C4-2B (cell line): Measurements from ENCODE around the gene RAPGEF4.

Source experiments
- ZFX ChIP-seq: fragments of 450-650 bp; IDR thresholded peaks from 2 replicates; pipeline ENCODE4 v1.6.1; 2017
- TF ChIP-seq, protein P1 (sequence below): fragments of 450-650 bp; conservative IDR thresholded peaks from 2 replicates; pipeline ENCODE4 v1.5.1; 2017; ENCODE audit warnings: mild to moderate bottlenecking

DNA sequence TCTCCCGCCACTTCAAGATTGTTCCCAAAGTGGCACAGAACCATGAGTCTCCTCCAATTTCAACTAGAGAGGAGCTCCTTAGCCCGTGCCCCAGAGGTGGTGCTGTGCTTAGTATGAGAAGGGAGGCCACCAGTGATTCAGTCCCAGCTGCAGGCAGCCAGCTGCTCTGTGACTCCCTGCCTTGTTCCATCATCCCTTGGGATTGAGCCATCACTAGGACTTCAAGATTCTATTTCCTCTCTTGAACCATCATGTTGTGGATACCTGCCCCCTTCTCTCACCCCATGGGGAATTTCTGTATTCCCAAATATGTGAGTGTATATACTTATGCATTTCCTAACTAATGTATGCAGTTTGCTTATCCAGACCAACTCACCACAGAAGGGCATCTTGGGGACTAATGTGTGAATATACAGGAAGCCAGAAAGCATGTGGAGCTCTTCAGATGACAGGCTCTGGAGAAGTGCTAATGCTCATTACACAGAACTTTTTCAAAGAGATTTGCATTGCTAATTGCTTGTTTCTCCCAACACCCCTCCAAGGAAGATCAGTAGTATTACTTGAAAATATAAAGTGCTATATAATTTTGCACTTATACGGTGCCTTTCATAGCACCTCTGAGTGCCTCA lies 229.0 kb downstream of the RAPGEF4 start:
- TF ChIP-seq, protein P1, sequence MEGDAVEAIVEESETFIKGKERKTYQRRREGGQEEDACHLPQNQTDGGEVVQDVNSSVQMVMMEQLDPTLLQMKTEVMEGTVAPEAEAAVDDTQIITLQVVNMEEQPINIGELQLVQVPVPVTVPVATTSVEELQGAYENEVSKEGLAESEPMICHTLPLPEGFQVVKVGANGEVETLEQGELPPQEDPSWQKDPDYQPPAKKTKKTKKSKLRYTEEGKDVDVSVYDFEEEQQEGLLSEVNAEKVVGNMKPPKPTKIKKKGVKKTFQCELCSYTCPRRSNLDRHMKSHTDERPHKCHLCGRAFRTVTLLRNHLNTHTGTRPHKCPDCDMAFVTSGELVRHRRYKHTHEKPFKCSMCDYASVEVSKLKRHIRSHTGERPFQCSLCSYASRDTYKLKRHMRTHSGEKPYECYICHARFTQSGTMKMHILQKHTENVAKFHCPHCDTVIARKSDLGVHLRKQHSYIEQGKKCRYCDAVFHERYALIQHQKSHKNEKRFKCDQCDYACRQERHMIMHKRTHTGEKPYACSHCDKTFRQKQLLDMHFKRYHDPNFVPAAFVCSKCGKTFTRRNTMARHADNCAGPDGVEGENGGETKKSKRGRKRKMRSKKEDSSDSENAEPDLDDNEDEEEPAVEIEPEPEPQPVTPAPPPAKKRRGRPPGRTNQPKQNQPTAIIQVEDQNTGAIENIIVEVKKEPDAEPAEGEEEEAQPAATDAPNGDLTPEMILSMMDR, result no peak
- TF ChIP-seq ZFX, result no peak
